Kidney (tissue), 14 donors: ENCODE measurements around the gene CCDC27. TPM values are rescaled to one million over a fixed set of nuclear protein-coding genes. Genes with fewer than 3 reads are reported as not detected.

Source experiments
- DNase-seq, 5 donors: peaks; one replicate each; pipeline ENCODE4 v3.0.0-alpha.2; 2013 to 2020
- FAIRE-seq: peaks from 2 replicates; lab custom pipeline; 2012; peaks lifted over from hg19 to GRCh38; lab: Jason Lieb, UNC
- H3K27ac ChIP-seq, 2 donors: one replicate each; pipeline ENCODE4 v1.7.0; 2013; ENCODE audit warnings: low read depth in 2 of 2, low read length in 2 of 2, inconsistent platforms in 1 of 2
- H3K27me3 ChIP-seq: one replicate; pipeline ENCODE4 v1.7.1; 2013; ENCODE audit warnings: low read length, inconsistent platforms; ENCODE audit not compliant: control insufficient read depth, insufficient read depth
- H3K36me3 ChIP-seq, 3 donors: one replicate each; pipeline versions ENCODE4 v1.7.0 to v1.7.1; 2013; ENCODE audit warnings: low read length in 3 of 3, control low read depth in 1 of 3, inconsistent platforms in 1 of 3; ENCODE audit not compliant: insufficient read depth in 3 of 3, control insufficient read depth in 2 of 3
- H3K4me1 ChIP-seq, 3 donors: one replicate each; pipeline versions ENCODE4 v1.7.0 to v1.7.1; 2013; ENCODE audit warnings: low read length in 3 of 3, inconsistent platforms in 1 of 3, low read depth in 1 of 3; ENCODE audit not compliant: control insufficient read depth in 2 of 3, insufficient read depth in 2 of 3
- H3K4me3 ChIP-seq, 3 donors: one replicate each; pipeline versions ENCODE4 v1.7.0 to v1.8.1; 2013; ENCODE audit warnings: low read length in 3 of 3, control low read depth in 1 of 3, inconsistent platforms in 1 of 3
- H3K9ac ChIP-seq, 3 donors: one replicate each; pipeline versions ENCODE4 v1.7.0 to v1.7.1; 2013; ENCODE audit warnings: low read length in 3 of 3, control low read depth in 1 of 3, inconsistent platforms in 1 of 3
- H3K9me3 ChIP-seq, 3 donors: one replicate each; pipeline versions ENCODE4 v1.7.0 to v1.7.1; 2013; ENCODE audit warnings: low read length in 3 of 3, control low read depth in 1 of 3, inconsistent platforms in 1 of 3; ENCODE audit not compliant: control insufficient read depth in 2 of 3, insufficient read depth in 1 of 3
- intact Hi-C: fragments of 100-400 bp; cut with DNase I; formaldehyde crosslinking; loops from one replicate; pipeline ENCODE4 v1.11.1; 2022
- polyA plus RNA-seq: library from polyadenylated mRNA; stranded (reverse); fragments of 350-450 nt; fragmentation: Illumina TruSeq; extraction: RNeasy Lipid Tissue Mini Kit (QIAGEN cat#74804); gene quantifications from one replicate; pipeline ENCODE4 v1.2.3, GENCODE V29; 2014; ENCODE audit warnings: low read depth, low replicate concordance; ENCODE audit not compliant: insufficient read depth
- total RNA-seq: library from RNA; stranded (reverse); fragmentation: NEBNext Ultra II Directional; extraction: Animal tissue kit (Norgen Biotek cat#: 25700); gene quantifications from one replicate; pipeline ENCODE4 v1.2.1, GENCODE V29; 2021
- TF ChIP-seq, protein P1 (sequence below): IDR thresholded peaks from 3 replicates; pipeline ENCODE4 v1.5.1; 2012; ENCODE audit warnings: mild to moderate bottlenecking, moderate library complexity, borderline replicate concordance; ENCODE audit not compliant: insufficient read depth; ENCODE audit errors: extremely low read depth
- donor health status: control.
- donor health status: control.
- donor health status: control.
- donor health status: control.
- donor health status: control.
- donor health status: DM: yes; HTN: yes; CAD: no.
- donor health status: Normal renal cell carcinoma (clear cell type).

The CCDC27 gene
- total and polyA plus RNA-seq, 2 donors from 2014 or later, result not detected

DNA sequence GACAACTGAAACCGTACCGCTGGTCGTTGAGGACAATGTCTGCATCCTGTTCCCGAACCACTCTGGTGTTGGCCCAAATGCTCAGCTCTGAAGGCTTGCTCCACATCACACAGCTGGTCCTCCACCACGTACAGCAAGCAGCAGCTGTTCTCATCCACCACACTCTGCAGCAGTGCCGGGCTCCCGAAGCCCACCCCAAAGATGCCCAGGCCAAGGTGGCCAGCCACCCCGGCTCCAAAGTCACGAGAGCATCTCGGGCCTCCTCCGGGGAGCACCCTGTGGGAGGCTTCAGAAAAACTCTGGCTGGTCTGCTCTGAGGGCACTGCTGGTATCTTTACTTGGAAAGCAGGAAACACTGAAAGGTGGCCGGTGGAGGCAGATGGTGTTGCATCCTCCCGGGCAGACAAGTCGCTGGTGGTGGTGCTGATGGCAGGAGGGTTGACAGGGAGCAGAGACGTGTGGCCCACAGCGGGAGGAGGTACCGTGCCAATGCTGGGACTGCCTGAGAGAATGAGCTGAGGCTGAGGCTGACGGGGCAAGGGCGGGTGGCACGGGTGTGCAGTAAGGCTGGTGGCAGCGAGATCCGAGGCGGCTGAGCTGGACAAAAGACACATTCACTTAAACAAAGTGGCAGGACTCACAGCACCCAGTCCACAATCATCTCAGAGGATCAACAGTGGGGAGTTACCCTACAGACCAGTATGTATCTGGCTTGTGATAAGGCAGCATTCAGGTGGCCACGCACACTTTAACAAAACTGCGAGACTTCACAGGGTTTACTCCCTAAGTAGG is 6.5 kb upstream of the CCDC27 start:
- Histone ChIP-seq H3K9me3 (no peaks in the 10 kb centered on the region), H3K9ac (peak overlapping the region in 1 of 3 donors; percentile 19), H3K4me3 (peak overlapping the region in 1 of 3 donors; percentile 66), H3K27me3 (no peaks in the 10 kb centered on the region), H3K27ac (no peak overlapping the region), H3K36me3 (peaks cover 0 to 7% (median 0%) of the 10 kb centered on the region in 3 donors), H3K4me1 (peaks cover 0 to 10% (median 0%) of the 10 kb centered on the region in 3 donors)
- TF ChIP-seq, protein P1, sequence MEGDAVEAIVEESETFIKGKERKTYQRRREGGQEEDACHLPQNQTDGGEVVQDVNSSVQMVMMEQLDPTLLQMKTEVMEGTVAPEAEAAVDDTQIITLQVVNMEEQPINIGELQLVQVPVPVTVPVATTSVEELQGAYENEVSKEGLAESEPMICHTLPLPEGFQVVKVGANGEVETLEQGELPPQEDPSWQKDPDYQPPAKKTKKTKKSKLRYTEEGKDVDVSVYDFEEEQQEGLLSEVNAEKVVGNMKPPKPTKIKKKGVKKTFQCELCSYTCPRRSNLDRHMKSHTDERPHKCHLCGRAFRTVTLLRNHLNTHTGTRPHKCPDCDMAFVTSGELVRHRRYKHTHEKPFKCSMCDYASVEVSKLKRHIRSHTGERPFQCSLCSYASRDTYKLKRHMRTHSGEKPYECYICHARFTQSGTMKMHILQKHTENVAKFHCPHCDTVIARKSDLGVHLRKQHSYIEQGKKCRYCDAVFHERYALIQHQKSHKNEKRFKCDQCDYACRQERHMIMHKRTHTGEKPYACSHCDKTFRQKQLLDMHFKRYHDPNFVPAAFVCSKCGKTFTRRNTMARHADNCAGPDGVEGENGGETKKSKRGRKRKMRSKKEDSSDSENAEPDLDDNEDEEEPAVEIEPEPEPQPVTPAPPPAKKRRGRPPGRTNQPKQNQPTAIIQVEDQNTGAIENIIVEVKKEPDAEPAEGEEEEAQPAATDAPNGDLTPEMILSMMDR, result no peak
- intact Hi-C loops, result no loop called here
- no peak for FAIRE-seq
- peak in 2 of 5 donors; percentile 28 to 54 for DNase-seq

DNA sequence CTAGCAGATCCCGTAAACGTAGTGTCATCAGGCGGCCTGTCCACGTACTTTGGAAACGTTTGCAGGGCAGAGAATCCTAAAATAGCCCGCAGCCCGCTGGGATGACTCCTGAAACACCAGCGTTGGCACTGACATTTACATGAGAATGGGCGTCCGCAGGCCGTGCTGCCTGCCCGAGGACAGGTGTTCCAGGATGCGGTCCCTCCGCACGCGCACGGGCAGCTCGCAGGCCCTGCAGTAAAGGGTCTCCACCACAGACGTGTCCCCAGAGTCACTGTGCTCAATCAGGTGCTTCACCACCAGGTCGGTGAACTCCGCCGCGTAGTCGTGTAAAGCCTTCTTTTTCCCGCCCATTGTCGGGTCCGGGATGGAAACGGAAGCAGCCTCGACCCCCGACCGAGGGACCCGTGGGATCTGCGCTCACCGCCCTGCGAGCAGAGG is 5.8 kb upstream of the CCDC27 start:
- FAIRE-seq (no peak), DNase-seq (peak in 1 of 5 donors; percentile 72)
- intact Hi-C loops, result no loop called here
- peaks cover 0 to 10% (median 0%) of the 10 kb centered on the region in 3 donors for H3K4me1 ChIP-seq
- H3K9ac ChIP-seq, result peak overlapping the region in 2 of 3 donors; percentile 15 to 19
- no peak overlapping the region for H3K27ac ChIP-seq
- TF ChIP-seq, protein P1, result no peak
- H3K27me3 ChIP-seq, result no peaks in the 10 kb centered on the region
- no peaks in the 10 kb centered on the region for H3K9me3 ChIP-seq
- peaks cover 0 to 7% (median 0%) of the 10 kb centered on the region in 3 donors for H3K36me3 ChIP-seq
- peak overlapping the region; percentile 30 to 66 (median 55) for H3K4me3 ChIP-seq

DNA sequence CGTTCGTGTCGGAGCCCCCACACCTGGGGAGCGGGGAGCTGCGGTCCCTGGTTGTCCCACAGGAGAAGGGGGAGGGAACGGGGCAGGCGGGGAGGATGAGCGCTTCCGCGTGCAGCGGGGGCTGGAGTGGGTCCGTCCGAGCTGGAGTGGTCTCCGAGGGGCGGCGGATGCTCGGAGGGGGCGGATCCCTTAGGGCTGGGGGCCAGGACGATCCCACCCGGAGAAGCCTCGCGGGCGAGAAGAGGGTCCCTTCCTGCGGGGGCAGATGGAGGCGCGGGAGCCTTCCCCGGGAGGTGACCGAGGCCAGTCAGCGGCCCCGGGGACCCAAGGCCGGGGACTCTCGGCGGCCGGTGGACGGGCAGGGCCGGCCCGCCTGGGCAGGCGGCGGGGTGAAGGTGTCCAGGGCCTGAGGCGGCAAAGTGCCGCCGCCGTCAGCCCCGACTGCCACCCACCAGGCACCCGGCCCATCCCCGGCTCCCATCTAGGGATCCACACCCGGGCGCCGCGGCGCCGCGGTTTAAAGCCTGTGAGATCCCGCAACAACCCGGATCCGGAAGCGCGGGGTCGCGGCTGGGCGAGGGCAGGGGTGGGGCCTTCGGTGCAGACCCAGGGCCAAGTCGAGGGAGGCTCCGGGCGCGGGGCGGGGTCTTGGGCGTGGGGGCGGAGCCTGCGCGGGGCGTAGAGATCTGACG is 5.3 kb upstream of the CCDC27 start:
- H3K4me3 ChIP-seq, result peak overlapping the region; percentile 44 to 66 (median 64)
- intact Hi-C loops, result no loop called here
- H3K36me3 ChIP-seq, result peaks cover 0 to 7% (median 0%) of the 10 kb centered on the region in 3 donors
- no peak for FAIRE-seq
- H3K27ac ChIP-seq, result no peak overlapping the region
- peak overlapping the region in 1 of 3 donors; percentile 26 for H3K9ac ChIP-seq
- peak; percentile 89 to 96 (median 94) for DNase-seq
- H3K9me3 ChIP-seq, result no peaks in the 10 kb centered on the region
- peaks cover 0 to 10% (median 0%) of the 10 kb centered on the region in 3 donors for H3K4me1 ChIP-seq
- TF ChIP-seq, protein P1, result no peak
- no peaks in the 10 kb centered on the region for H3K27me3 ChIP-seq
